Measurements from ENCODE around the gene TSPO2.

GRCh38 chr6:40998661-40999060, 43.6 kb upstream of the TSPO2 start:
- TF ChIP-seq YY1 (IDR thresholded peaks at IDR 0.05; ENCODE audit: insufficient read depth, insufficient read length) = no peak
- TF ChIP-seq SUZ12 (IDR thresholded peaks at IDR 0.05; ENCODE audit: extremely low read depth, insufficient read depth, insufficient read length) = no peak

All from NT2/D1 (cell line).